Tibial nerve (tissue), 4 donors: ENCODE measurements around the gene ERBB4.

Experiments
- EP300 ChIP-seq, 2 donors: sonication (generic); formaldehyde crosslinking; IDR thresholded peaks; one replicate each; pipeline ENCODE4 v1.6.1; 2017; ENCODE audit warnings: antibody characterized with exemption in 2 of 2, mild to moderate bottlenecking in 1 of 2
- POLR2A ChIP-seq, 2 donors: fragments of 450-650 bp; IDR thresholded peaks; one replicate each; pipeline ENCODE4 v1.6.1; 2017; ENCODE audit warnings: antibody characterized with exemption in 2 of 2, mild to moderate bottlenecking in 2 of 2, moderate library complexity in 2 of 2
- TF ChIP-seq, protein P1 (sequence below), 5 experiments: fragments of 200-600 bp in 3 of 5; fragments of 450-650 bp in 2 of 5; sonication (generic) in 3 of 5; IDR thresholded peaks; one replicate each; pipeline ENCODE4 v1.5.1; 2016 to 2019; ENCODE audit warnings: antibody characterized with exemption in 5 of 5, mild to moderate bottlenecking in 3 of 5, moderate library complexity in 2 of 5

DNA sequence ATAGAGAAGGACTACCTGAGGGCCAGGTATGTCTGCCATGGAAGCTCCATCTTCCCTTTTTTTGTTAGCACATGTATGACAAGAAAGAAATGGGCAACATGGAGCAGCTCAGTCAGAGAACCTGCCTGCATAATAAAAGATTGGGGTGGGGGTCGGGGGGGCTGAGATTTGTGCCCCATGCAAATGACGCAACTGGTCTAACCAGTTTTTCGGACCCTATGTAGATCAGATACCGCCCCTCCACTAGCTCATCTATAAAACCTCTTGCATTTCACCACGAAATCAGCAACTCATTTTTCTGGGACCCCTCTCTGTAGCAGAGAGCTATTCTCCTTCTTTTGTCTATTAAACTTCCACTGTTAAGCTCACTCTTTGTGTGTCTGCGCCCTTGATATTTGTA is 657.2 kb downstream of the ERBB4 start:
- TF ChIP-seq POLR2A (IDR thresholded peaks at IDR 0.05) (no peak), EP300 (IDR thresholded peaks at IDR 0.05) (no peak)
- TF ChIP-seq, protein P1, sequence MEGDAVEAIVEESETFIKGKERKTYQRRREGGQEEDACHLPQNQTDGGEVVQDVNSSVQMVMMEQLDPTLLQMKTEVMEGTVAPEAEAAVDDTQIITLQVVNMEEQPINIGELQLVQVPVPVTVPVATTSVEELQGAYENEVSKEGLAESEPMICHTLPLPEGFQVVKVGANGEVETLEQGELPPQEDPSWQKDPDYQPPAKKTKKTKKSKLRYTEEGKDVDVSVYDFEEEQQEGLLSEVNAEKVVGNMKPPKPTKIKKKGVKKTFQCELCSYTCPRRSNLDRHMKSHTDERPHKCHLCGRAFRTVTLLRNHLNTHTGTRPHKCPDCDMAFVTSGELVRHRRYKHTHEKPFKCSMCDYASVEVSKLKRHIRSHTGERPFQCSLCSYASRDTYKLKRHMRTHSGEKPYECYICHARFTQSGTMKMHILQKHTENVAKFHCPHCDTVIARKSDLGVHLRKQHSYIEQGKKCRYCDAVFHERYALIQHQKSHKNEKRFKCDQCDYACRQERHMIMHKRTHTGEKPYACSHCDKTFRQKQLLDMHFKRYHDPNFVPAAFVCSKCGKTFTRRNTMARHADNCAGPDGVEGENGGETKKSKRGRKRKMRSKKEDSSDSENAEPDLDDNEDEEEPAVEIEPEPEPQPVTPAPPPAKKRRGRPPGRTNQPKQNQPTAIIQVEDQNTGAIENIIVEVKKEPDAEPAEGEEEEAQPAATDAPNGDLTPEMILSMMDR (IDR thresholded peaks at IDR 0.05): no peak
